B cell (primary cell): ENCODE measurements around the gene GON4L.

ENCODE experiments used
- CTCF ChIP-seq: fragments of 200-600 bp; IDR thresholded peaks from one replicate; pipeline ENCODE4 v1.8.0; 2022; ENCODE audit warnings: antibody characterized with exemption, mild to moderate bottlenecking
- EZH2 ChIP-seq: IDR thresholded peaks from 2 replicates; pipeline ENCODE4 v1.6.1; 2012; ENCODE audit warnings: borderline replicate concordance, low read depth, mild to moderate bottlenecking, moderate library complexity, low read length; ENCODE audit not compliant: insufficient read depth, poor library complexity, severe bottlenecking

DNA sequence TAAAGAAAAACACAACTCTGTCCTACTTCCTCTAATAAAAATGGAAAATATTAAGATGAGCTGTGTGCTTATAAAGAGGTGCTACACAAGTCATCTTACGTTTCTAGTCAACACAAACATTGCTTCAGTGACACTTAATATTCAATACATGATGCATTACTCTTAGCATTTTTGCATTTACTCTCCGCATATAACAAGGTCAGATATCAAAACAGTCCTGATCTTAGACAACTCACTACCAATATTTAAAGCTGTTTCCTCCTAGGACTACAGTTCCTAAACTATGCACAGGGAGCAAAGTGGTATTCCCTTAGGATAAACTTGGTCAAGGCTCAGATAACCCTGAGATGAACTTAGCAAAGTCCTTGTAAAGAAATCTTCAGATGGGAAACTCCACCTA is 41.9 kb upstream of the GON4L start:
- TF ChIP-seq CTCF (no peak), EZH2 (no peak)
